NOMO-1 treated with dmso at 0.1 percent for 144 hours (cell line): Measurements from ENCODE around the gene BACE1-AS.
A peak's percentile ranks its signal among the peaks of the same experiment; 100 is the strongest.

ENCODE experiments used
- DNase-seq: peaks from one replicate; lab custom pipeline; 2025; ENCODE audit not compliant: unreplicated experiment; lab: John Stamatoyannopoulos, UW

Gene BACE1-AS

GRCh38 chr11:117289795-117290194 lies 1.4 kb upstream of the BACE1-AS start:
- no peak for DNase-seq

- DNase-seq = no peak
Measured at GRCh38 chr11:117292616-117293015, 1.5 kb downstream of the BACE1-AS start.

GRCh38 chr11:117295438-117296137 lies 4.4 kb downstream of the BACE1-AS start:
- DNase-seq = no peak

GRCh38 chr11:117296881-117297280 lies 5.7 kb downstream of the BACE1-AS start:
- DNase-seq = no peak

GRCh38 chr11:117298195-117298594 lies 7.0 kb downstream of the BACE1-AS start:
- DNase-seq = no peak

GRCh38 chr11:117299351-117300282 lies 8.5 kb downstream of the BACE1-AS start:
- DNase-seq = no peak

GRCh38 chr11:117300283-117300663 lies 9.1 kb downstream of the BACE1-AS start:
- no peak for DNase-seq

- no peak for DNase-seq
Measured at GRCh38 chr11:117300773-117301172, 9.6 kb downstream of the BACE1-AS start.

GRCh38 chr11:117302228-117302627 lies 11.1 kb downstream of the BACE1-AS start:
- no peak for DNase-seq

GRCh38 chr11:117303101-117303500 lies 12.0 kb downstream of the BACE1-AS start:
- no peak for DNase-seq

- no peak for DNase-seq
Measured at GRCh38 chr11:117303646-117304315, 12.6 kb downstream of the BACE1-AS start.

- no peak for DNase-seq
Measured at GRCh38 chr11:117305145-117305544, 14.0 kb downstream of the BACE1-AS start.

GRCh38 chr11:117309310-117309709 lies 18.2 kb downstream of the BACE1-AS start:
- no peak for DNase-seq

- DNase-seq = peak; percentile 32
Measured at GRCh38 chr11:117313091-117313490, 21.9 kb downstream of the BACE1-AS start.

GRCh38 chr11:117313828-117314768 lies 23.0 kb downstream of the BACE1-AS start:
- no peak for DNase-seq

- peak; percentile 23 for DNase-seq
Measured at GRCh38 chr11:117314840-117315239, 23.7 kb downstream of the BACE1-AS start.

GRCh38 chr11:117315285-117316196 lies 24.4 kb downstream of the BACE1-AS start:
- DNase-seq = no peak

- peak; percentile 15 for DNase-seq
Measured at GRCh38 chr11:117316197-117316961, 25.2 kb downstream of the BACE1-AS start, which contains the start of gene BACE1. Gene BACE1 (minus strand): TSS chr11:117316256. CDS start chr11:117315795, 461 bp downstream.

- no peak for DNase-seq
Measured at GRCh38 chr11:117318738-117319137, 27.6 kb downstream of the BACE1-AS start.
